ENCODE measurements around the gene ZMPSTE24. TPM values are rescaled to one million over a fixed set of nuclear protein-coding genes. Genes with fewer than 3 reads are reported as not detected.

ZMPSTE24 gene
- total RNA-seq, 1 experiment from 2014 or later = 39.6 TPM

- POLR2A ChIA-PET = interaction anchor here (0.9 kb wide), 1 partner anchor 82 kb away, joined by 5 read pairs; no protein-coding TSS in a partner anchor
- no peak for ATAC-seq
- Histone ChIP-seq H3K4me3 (replicated peaks in 1 of 2; ENCODE audit: low read depth in 1 of 2, low read length in 2 of 2) (no peak overlapping the region), H3K9me2 (ENCODE audit: insufficient read depth) (0 out of 2 replicates have a peak, but pooled peaks cover 3% of the 10 kb centered on the region), H3K27ac (ENCODE audit: low read depth, low read length) (no peak overlapping the region), H3K27me3 (ENCODE audit: insufficient read depth, low read length) (no peaks in the 10 kb centered on the region), H3K79me2 (ENCODE audit: insufficient read depth, low read length) (no peaks in the 10 kb centered on the region), H3K4me2 (ENCODE audit: low read length) (no peak overlapping the region), H3K36me3 (ENCODE audit: control insufficient read depth in 1 of 2, insufficient read depth in 2 of 2, low read length in 2 of 2) (no peaks in the 10 kb centered on the region), H3K9ac (ENCODE audit: low read length) (no peak overlapping the region), H3K4me1 (ENCODE audit: control insufficient read depth in 1 of 2, insufficient read depth in 2 of 2, low read length in 2 of 2) (peaks cover 6 to 35% of the 10 kb centered on the region in 2 experiments; a peak in 3 of 4 replicates), H3K9me3 (ENCODE audit: control insufficient read depth in 1 of 2, insufficient read depth in 1 of 2, low read depth in 1 of 2, low read length in 2 of 2) (no peaks in the 10 kb centered on the region), H2AFZ (ENCODE audit: low read depth, low read length, poor library complexity, severe bottlenecking) (no peak overlapping the region), H4K20me1 (ENCODE audit: insufficient read depth) (no peaks in the 10 kb centered on the region)
- CTCF ChIA-PET = interaction anchor here (2.0 to 2.2 kb wide), 2 partner anchors 21 to 174 kb away, joined by 4 to 6 read pairs; no protein-coding TSS in a partner anchor
- no peak for DNase-seq (ENCODE audit: low read depth, low spot score)
- RAD21 ChIA-PET (ENCODE audit: low non-redundant PET in 1 of 2, low total read pairs in 2 of 2, uncharacterized antibody in 2 of 2, unreplicated experiment in 2 of 2) = no interaction called here
- intact Hi-C loops (cut with micrococcal nuclease) = loop anchor here (5.0 kb wide), 2 partner anchors 165 to 240 kb away; no protein-coding TSS in a partner anchor
- no peak for TF ChIP-seq REST (IDR thresholded peaks at IDR 0.05; ENCODE audit: low read depth)
- TF ChIP-seq ATF3 (IDR thresholded peaks at IDR 0.05) = no peak
- no peak for TF ChIP-seq CTCF (IDR thresholded peaks at IDR 0.05 in 2 of 3, conservative IDR thresholded peaks at IDR 0.05 in 1 of 3; ENCODE audit: borderline replicate concordance in 1 of 3, insufficient read depth in 1 of 3, low read depth in 2 of 3, low read length in 2 of 3)
- TF ChIP-seq FOSL1 (IDR thresholded peaks at IDR 0.05; ENCODE audit: low read depth) = no peak
- TF ChIP-seq EZH2 (IDR thresholded peaks at IDR 0.05) = no peak
- no peak for TF ChIP-seq ZNF274 (IDR thresholded peaks at IDR 0.05; ENCODE audit: low read depth, low read length)
- TF ChIP-seq MAX (IDR thresholded peaks at IDR 0.05) = no peak
- no peak for TF ChIP-seq EGR1 (IDR thresholded peaks at IDR 0.05; ENCODE audit: low read depth)
- no peak for TF ChIP-seq POLR2A (IDR thresholded peaks at IDR 0.05; ENCODE audit: borderline replicate concordance, extremely low read depth, insufficient read depth, insufficient read length)
- no TSS peak for BruUV-seq (replicated peaks)
Measured at GRCh38 chr1:40317394-40318074, 59.5 kb downstream of the ZMPSTE24 start.
